Neural cell (in vitro differentiated cells): ENCODE results near the gene SMPD3.

Experiments
- CTCF ChIP-seq: fragments of 450-650 bp; IDR thresholded peaks from 2 replicates; pipeline ENCODE4 v1.5.1; 2014; ENCODE audit warnings: antibody characterized with exemption, mild to moderate bottlenecking, moderate library complexity; ENCODE audit not compliant: poor library complexity, severe bottlenecking
- EP300 ChIP-seq: fragments of 450-650 bp; conservative IDR thresholded peaks from 2 replicates; pipeline ENCODE4 v1.6.1; 2014; ENCODE audit warnings: antibody characterized with exemption, mild to moderate bottlenecking, moderate library complexity; ENCODE audit not compliant: poor library complexity, severe bottlenecking
- EZH2 ChIP-seq: fragments of 200-600, 300-800 bp; shearing (Covaris generic), sonication (generic); IDR thresholded peaks from 2 replicates; pipeline ENCODE4 v1.6.1; 2014; ENCODE audit warnings: antibody characterized with exemption, low read length, borderline replicate concordance, mild to moderate bottlenecking; ENCODE audit not compliant: insufficient read depth, poor library complexity, severe bottlenecking
- MXI1 ChIP-seq: fragments of 450-650 bp; conservative IDR thresholded peaks from 2 replicates; pipeline ENCODE4 v1.6.1; 2014; ENCODE audit warnings: antibody characterized with exemption, mild to moderate bottlenecking; ENCODE audit not compliant: poor library complexity, severe bottlenecking
- POLR2AphosphoS5 ChIP-seq: IDR thresholded peaks from 2 replicates; pipeline ENCODE4 v1.6.1; 2012
- REST ChIP-seq: IDR thresholded peaks from 2 replicates; pipeline ENCODE4 v1.6.1; 2012; ENCODE audit warnings: borderline replicate concordance
- TAF1 ChIP-seq: IDR thresholded peaks from 2 replicates; pipeline ENCODE4 v1.6.1; 2012; ENCODE audit warnings: low read depth

- TF ChIP-seq CTCF, result no peak
- no peak for TF ChIP-seq EP300
- TF ChIP-seq MXI1, result no peak
- TF ChIP-seq POLR2AphosphoS5, result no peak
- TF ChIP-seq TAF1, result no peak
- TF ChIP-seq EZH2, result no peak
- no peak for TF ChIP-seq REST
These were observed 44.5 kb upstream of the SMPD3 start for GRCh38 chr16:68492543-68493411.
